Loucy (cell line): ENCODE results near the gene UBE3D.

Experiments used
- CTCF ChIP-seq: fragments of 200-600 bp; sonication (generic); conservative IDR thresholded peaks from 2 replicates; pipeline ENCODE4 v1.5.1; 2014; ENCODE audit warnings: mild to moderate bottlenecking, antibody characterized with exemption, low read length
- EZH2phosphoT487 ChIP-seq: fragments of 200-600 bp; IDR thresholded peaks from 2 replicates; pipeline ENCODE4 v1.6.1; 2018; ENCODE audit warnings: antibody characterized with exemption, mild to moderate bottlenecking, moderate library complexity, borderline replicate concordance

- TF ChIP-seq CTCF (no peak), EZH2phosphoT487 (no peak)
Measured at GRCh38 chr6:82865461-82865860, 200.2 kb downstream of the UBE3D start.
